A549 (cell line): ENCODE results near the gene GLIPR1.

Source experiments
- CEBPB ChIP-seq, 2 experiments: fragments of >200 bp in 1 of 2; sonication (Bioruptor Twin) in 1 of 2; formaldehyde crosslinking in 1 of 2; IDR thresholded peaks; 2 replicates each; pipeline ENCODE4 v1.6.1; 2012 to 2016
- CHD2 ChIP-seq: fragments of 150-350 bp; IDR thresholded peaks from 2 replicates; pipeline ENCODE4 v1.6.1; 2014; ENCODE audit warnings: low read length; ENCODE audit not compliant: partially characterized antibody
- EP300 ChIP-seq, 2 experiments: fragments of >200 bp; sonication (Bioruptor Twin); formaldehyde crosslinking; IDR thresholded peaks; 2 replicates in 1 of 2; 3 replicates in 1 of 2; pipeline ENCODE4 v1.6.1; 2016 to 2017
- ESRRA ChIP-seq: fragments of 150-350 bp; IDR thresholded peaks from 2 replicates; pipeline ENCODE4 v1.6.1; 2014; ENCODE audit warnings: mild to moderate bottlenecking, low read length, borderline replicate concordance
- HOXB13 ChIP-seq: fragments of 250-450 bp; sonication (Bioruptor Pico); IDR thresholded peaks from 2 replicates; pipeline ENCODE4 v1.5.0; 2020; ENCODE audit warnings: low read depth, mild to moderate bottlenecking, moderate library complexity
- MAFK ChIP-seq: fragments of 450-650 bp; IDR thresholded peaks from 2 replicates; pipeline ENCODE4 v1.6.1; 2014; ENCODE audit not compliant: partially characterized antibody
- RCOR1 ChIP-seq: fragments of 150-350 bp; IDR thresholded peaks from 2 replicates; pipeline ENCODE4 v1.6.1; 2014; ENCODE audit warnings: antibody characterized with exemption, low read length, low read depth
- SMC3 ChIP-seq: fragments of >200 bp; sonication (Bioruptor Twin); formaldehyde crosslinking; IDR thresholded peaks from 3 replicates; pipeline ENCODE4 v1.6.1; 2018; ENCODE audit warnings: inconsistent platforms
- SREBF2 ChIP-seq: fragments of 450-650 bp; IDR thresholded peaks from 2 replicates; pipeline ENCODE4 v1.6.1; 2014; ENCODE audit warnings: mild to moderate bottlenecking, moderate library complexity
- ZFP36 ChIP-seq: fragments of 450-650 bp; IDR thresholded peaks from 2 replicates; pipeline ENCODE4 v1.6.1; 2014; ENCODE audit warnings: borderline replicate concordance; ENCODE audit not compliant: partially characterized antibody
- TF ChIP-seq, protein P1 (sequence below): fragments of >200 bp; sonication (Bioruptor Twin); formaldehyde crosslinking; IDR thresholded peaks from 3 replicates; pipeline ENCODE4 v1.5.1; 2016
- TF ChIP-seq, protein P2 (sequence below): IDR thresholded peaks from 2 replicates; pipeline ENCODE4 v1.6.1; 2012
- TF ChIP-seq, protein P3 (sequence below): fragments of >200 bp; sonication (Bioruptor Twin); formaldehyde crosslinking; IDR thresholded peaks from 3 replicates; pipeline ENCODE4 v1.6.1; 2016
- TF ChIP-seq, protein P4 (sequence below): fragments of 450-650 bp; IDR thresholded peaks from 2 replicates; pipeline ENCODE4 v1.6.1; 2014; ENCODE audit warnings: antibody characterized with exemption

DNA sequence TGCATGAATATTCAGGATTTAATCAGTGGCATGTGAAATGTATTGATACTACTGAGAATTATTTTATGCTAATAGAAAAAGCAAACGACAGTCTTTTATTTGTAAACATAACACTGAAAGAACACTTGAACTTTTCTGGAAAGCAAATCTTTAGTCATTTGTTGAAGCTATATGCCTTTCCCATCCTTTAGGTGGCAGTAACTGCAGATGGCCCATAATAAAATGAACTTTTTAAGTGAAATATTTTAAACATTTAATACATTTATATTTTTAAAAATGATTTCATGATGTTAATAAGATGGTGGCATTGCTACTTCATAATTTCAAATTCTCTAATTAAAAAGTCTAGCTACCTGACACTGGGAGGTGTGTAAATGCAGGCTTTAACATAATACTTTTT, 44.7 kb downstream of the GLIPR1 start:
- TF ChIP-seq, protein P1, sequence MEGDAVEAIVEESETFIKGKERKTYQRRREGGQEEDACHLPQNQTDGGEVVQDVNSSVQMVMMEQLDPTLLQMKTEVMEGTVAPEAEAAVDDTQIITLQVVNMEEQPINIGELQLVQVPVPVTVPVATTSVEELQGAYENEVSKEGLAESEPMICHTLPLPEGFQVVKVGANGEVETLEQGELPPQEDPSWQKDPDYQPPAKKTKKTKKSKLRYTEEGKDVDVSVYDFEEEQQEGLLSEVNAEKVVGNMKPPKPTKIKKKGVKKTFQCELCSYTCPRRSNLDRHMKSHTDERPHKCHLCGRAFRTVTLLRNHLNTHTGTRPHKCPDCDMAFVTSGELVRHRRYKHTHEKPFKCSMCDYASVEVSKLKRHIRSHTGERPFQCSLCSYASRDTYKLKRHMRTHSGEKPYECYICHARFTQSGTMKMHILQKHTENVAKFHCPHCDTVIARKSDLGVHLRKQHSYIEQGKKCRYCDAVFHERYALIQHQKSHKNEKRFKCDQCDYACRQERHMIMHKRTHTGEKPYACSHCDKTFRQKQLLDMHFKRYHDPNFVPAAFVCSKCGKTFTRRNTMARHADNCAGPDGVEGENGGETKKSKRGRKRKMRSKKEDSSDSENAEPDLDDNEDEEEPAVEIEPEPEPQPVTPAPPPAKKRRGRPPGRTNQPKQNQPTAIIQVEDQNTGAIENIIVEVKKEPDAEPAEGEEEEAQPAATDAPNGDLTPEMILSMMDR, result peak; percentile 20; the same call in 1 of the 3 replicates
- TF ChIP-seq SREBF2, result no peak
- no peak for TF ChIP-seq HOXB13 (CRISPR knock-in tag)
- no peak for TF ChIP-seq CEBPB (IDR thresholded peaks at IDR 0.05)
- TF ChIP-seq, protein P2, sequence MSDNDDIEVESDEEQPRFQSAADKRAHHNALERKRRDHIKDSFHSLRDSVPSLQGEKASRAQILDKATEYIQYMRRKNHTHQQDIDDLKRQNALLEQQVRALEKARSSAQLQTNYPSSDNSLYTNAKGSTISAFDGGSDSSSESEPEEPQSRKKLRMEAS, result no peak
- 0 out of 3 replicates have a peak, but pooled peaks have one; percentile 20 for TF ChIP-seq SMC3
- no peak for TF ChIP-seq ZFP36
- TF ChIP-seq ESRRA, result no peak
- no peak for TF ChIP-seq MAFK
- no peak for TF ChIP-seq RCOR1
- TF ChIP-seq, protein P3, sequence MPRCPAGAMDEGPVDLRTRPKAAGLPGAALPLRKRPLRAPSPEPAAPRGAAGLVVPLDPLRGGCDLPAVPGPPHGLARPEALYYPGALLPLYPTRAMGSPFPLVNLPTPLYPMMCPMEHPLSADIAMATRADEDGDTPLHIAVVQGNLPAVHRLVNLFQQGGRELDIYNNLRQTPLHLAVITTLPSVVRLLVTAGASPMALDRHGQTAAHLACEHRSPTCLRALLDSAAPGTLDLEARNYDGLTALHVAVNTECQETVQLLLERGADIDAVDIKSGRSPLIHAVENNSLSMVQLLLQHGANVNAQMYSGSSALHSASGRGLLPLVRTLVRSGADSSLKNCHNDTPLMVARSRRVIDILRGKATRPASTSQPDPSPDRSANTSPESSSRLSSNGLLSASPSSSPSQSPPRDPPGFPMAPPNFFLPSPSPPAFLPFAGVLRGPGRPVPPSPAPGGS, result no peak
- TF ChIP-seq EP300 (IDR thresholded peaks at IDR 0.05), result no peak
- TF ChIP-seq, protein P4, sequence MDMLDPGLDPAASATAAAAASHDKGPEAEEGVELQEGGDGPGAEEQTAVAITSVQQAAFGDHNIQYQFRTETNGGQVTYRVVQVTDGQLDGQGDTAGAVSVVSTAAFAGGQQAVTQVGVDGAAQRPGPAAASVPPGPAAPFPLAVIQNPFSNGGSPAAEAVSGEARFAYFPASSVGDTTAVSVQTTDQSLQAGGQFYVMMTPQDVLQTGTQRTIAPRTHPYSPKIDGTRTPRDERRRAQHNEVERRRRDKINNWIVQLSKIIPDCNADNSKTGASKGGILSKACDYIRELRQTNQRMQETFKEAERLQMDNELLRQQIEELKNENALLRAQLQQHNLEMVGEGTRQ, result no peak
- no peak for TF ChIP-seq CHD2
